ENCODE results near the gene RNF7. TPM values are rescaled to one million over a fixed set of nuclear protein-coding genes. Genes with fewer than 3 reads are reported as not detected.

The RNF7 gene
- total and polyA plus RNA-seq, 2 donors (not counting 3 experiments of a cell fraction or from before 2014, with no cell fraction given) = 120 to 136 TPM

GRCh38 chr3:141769221-141769894, 31.3 kb downstream of the RNF7 start:
- ChIA-PET CTCF (interaction anchor here (0.8 to 1.6 kb wide), 4 partner anchors 13 to 144 kb away, joined by 3 to 4 read pairs (median 3); no protein-coding TSS in a partner anchor), POLR2A (no interaction called here)
- DNase-seq (ENCODE audit: low read depth, low spot score) (peak; percentile 47), FAIRE-seq (no peak)
- Histone ChIP-seq H3K79me2 (ENCODE audit: control insufficient read depth, insufficient read depth, low read length) (no peaks in the 10 kb centered on the region), H3K27ac (ENCODE audit: insufficient read depth, low read depth, low read length) (no peak overlapping the region), H3K36me3 (ENCODE audit: control insufficient read depth in 2 of 2, extremely low read depth in 1 of 2, insufficient read depth in 2 of 2, low read length in 2 of 2) (no peaks in the 10 kb centered on the region), H3K4me2 (ENCODE audit: insufficient read depth, low read length) (no peak overlapping the region), H3K4me3 (replicated peaks in 1 of 3; ENCODE audit: insufficient read depth in 1 of 3, low read depth in 1 of 3, low read length in 3 of 3) (no peak overlapping the region), H3K4me1 (ENCODE audit: control insufficient read depth, extremely low read depth, insufficient read depth, low read length) (peaks cover 3% of the 10 kb centered on the region), H3K9me1 (replicated peaks; ENCODE audit: control insufficient read depth, extremely low read depth, insufficient read depth, low read length) (no peaks in the 10 kb centered on the region), H4K20me1 (replicated peaks; ENCODE audit: control insufficient read depth, extremely low read depth, insufficient read depth, low read length) (no peaks in the 10 kb centered on the region), H3K27me3 (ENCODE audit: control insufficient read depth in 2 of 2, insufficient read depth in 2 of 2, low read length in 2 of 2) (no peaks in the 10 kb centered on the region), H3K9ac (replicated peaks; ENCODE audit: extremely low read depth, insufficient read depth, low read length) (no peak overlapping the region), H2AFZ (ENCODE audit: low read depth, low read length) (no peak overlapping the region), H3K9me3 (replicated peaks; ENCODE audit: control insufficient read depth, insufficient read depth, low read length) (no peaks in the 10 kb centered on the region)
- TF ChIP-seq POLR2A (IDR thresholded peaks at IDR 0.05; ENCODE audit: low read depth, low read length) = no peak
- no peak for TF ChIP-seq MYC (IDR thresholded peaks at IDR 0.05; ENCODE audit: low read depth, low read length)
- TF ChIP-seq GATA2 (IDR thresholded peaks at IDR 0.05; ENCODE audit: insufficient read depth, insufficient read length, low read depth, low read length) = peak; percentile 65
- TF ChIP-seq EZH2 (IDR thresholded peaks at IDR 0.05; ENCODE audit: borderline replicate concordance, low read depth, low read length, severe bottlenecking) = no peak
- TF ChIP-seq MAX (IDR thresholded peaks at IDR 0.05; ENCODE audit: insufficient read depth, insufficient read length) = no peak
- peak; percentile 7 for TF ChIP-seq JUN (IDR thresholded peaks at IDR 0.05; ENCODE audit: borderline replicate concordance, insufficient read depth, insufficient read length, low read depth)
- no peak for TF ChIP-seq CTCF (IDR thresholded peaks at IDR 0.05; ENCODE audit: extremely low read depth in 1 of 2, insufficient read depth in 1 of 2, low read depth in 1 of 2, low read length in 2 of 2)
- no peak for TF ChIP-seq POLR2AphosphoS5 (IDR thresholded peaks at IDR 0.05; ENCODE audit: insufficient read depth, low read depth, low read length)
- TF ChIP-seq FOS (IDR thresholded peaks at IDR 0.05; ENCODE audit: borderline replicate concordance, insufficient read depth, low read length) = peak; percentile 44
- intact Hi-C loops (cut with micrococcal nuclease) = no loop called here
- dilution Hi-C loops (cut with MboI; ENCODE audit: extremely low pct_ligation_motif_present, low sequenced_read_pairs) = no loop called here
- no TSS peak for BruUV-seq (replicated peaks)
